Measurements from ENCODE around the gene RAB22A. TPM values are rescaled to one million over a fixed set of nuclear protein-coding genes. Genes with fewer than 3 reads are reported as not detected.

RAB22A gene
- total and polyA plus RNA-seq, 2 donors (not counting 1 experiment from before 2014, with no cell fraction given), result 13.7 to 20.6 TPM

GRCh38 chr20:58328836-58329235, 19.3 kb downstream of the RAB22A start:
- Histone ChIP-seq H4K20me1 (ENCODE audit: control insufficient read depth, extremely low read depth, insufficient read depth, low read length) (no peaks in the 10 kb centered on the region), H3K27ac (ENCODE audit: insufficient read depth, low read length) (no peak overlapping the region), H3K79me2 (ENCODE audit: control insufficient read depth, insufficient read depth, low read length) (peaks cover 59% of the 10 kb centered on the region), H3K9me3 (ENCODE audit: control insufficient read depth, insufficient read depth, low read depth, low read length) (no peaks in the 10 kb centered on the region), H3K27me3 (ENCODE audit: control insufficient read depth, insufficient read depth, low read length) (no peaks in the 10 kb centered on the region), H3K36me3 (ENCODE audit: control insufficient read depth, insufficient read depth, low read length) (no peaks in the 10 kb centered on the region), H2AFZ (ENCODE audit: low read length) (no peak overlapping the region), H3K4me3 (replicated peaks in 1 of 4; ENCODE audit: control extremely low read depth in 1 of 4, insufficient read depth in 1 of 4, low read depth in 3 of 4, low read length in 4 of 4) (no peak overlapping the region), H3K4me2 (ENCODE audit: extremely low read depth, insufficient read depth, low read length) (no peak overlapping the region), H3K9ac (ENCODE audit: insufficient read depth, low read length) (no peak overlapping the region), H3K4me1 (ENCODE audit: control insufficient read depth, extremely low read depth, insufficient read depth, low read length) (peaks cover 3% of the 10 kb centered on the region)
- TF ChIP-seq EZH2 (IDR thresholded peaks at IDR 0.05; ENCODE audit: low read length, missing control alignments) (no peak), CTCF (conservative IDR thresholded peaks at IDR 0.05 in 1 of 2, IDR thresholded peaks at IDR 0.05 in 1 of 2; ENCODE audit: low read depth in 1 of 2, low read length in 2 of 2) (no peak)
- DNase-seq (ENCODE audit: low read depth in 2 of 2), result peak in 1 of 2 donors; percentile 6

DNA sequence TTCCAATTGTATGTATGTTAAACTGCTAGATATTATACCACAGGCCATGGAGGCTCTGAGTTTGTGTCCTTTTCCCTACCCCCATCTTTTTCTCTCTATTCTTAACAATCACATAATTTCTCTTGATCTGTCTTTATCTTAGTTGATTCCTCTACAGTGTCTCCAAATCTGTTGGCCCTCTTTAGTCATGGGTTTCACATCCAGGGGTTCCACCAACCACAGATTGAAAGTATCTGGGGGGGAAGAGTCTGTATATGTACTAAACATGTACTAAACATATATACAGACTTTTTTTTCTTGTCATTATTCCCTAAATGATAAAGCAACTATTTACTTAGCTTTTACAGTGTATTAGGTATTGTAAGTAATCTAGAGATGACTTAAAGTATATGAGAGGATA, 20.2 kb downstream of the RAB22A start:
- Histone ChIP-seq H3K9ac (ENCODE audit: insufficient read depth, low read length) (no peak overlapping the region), H3K4me2 (ENCODE audit: extremely low read depth, insufficient read depth, low read length) (no peak overlapping the region), H3K4me1 (ENCODE audit: control insufficient read depth, extremely low read depth, insufficient read depth, low read length) (peaks cover 3% of the 10 kb centered on the region), H3K79me2 (ENCODE audit: control insufficient read depth, insufficient read depth, low read length) (peaks cover 53% of the 10 kb centered on the region), H2AFZ (ENCODE audit: low read length) (no peak overlapping the region), H3K27ac (ENCODE audit: insufficient read depth, low read length) (no peak overlapping the region), H3K4me3 (replicated peaks in 1 of 4; ENCODE audit: control extremely low read depth in 1 of 4, insufficient read depth in 1 of 4, low read depth in 3 of 4, low read length in 4 of 4) (no peak overlapping the region), H3K27me3 (ENCODE audit: control insufficient read depth, insufficient read depth, low read length) (no peaks in the 10 kb centered on the region), H3K9me3 (ENCODE audit: control insufficient read depth, insufficient read depth, low read depth, low read length) (no peaks in the 10 kb centered on the region), H4K20me1 (ENCODE audit: control insufficient read depth, extremely low read depth, insufficient read depth, low read length) (no peaks in the 10 kb centered on the region), H3K36me3 (ENCODE audit: control insufficient read depth, insufficient read depth, low read length) (no peaks in the 10 kb centered on the region)
- TF ChIP-seq EZH2 (IDR thresholded peaks at IDR 0.05; ENCODE audit: low read length, missing control alignments) (no peak), CTCF (conservative IDR thresholded peaks at IDR 0.05 in 1 of 2, IDR thresholded peaks at IDR 0.05 in 1 of 2; ENCODE audit: low read depth in 1 of 2, low read length in 2 of 2) (no peak)
- DNase-seq (ENCODE audit: low read depth in 2 of 2), result no peak

DNA sequence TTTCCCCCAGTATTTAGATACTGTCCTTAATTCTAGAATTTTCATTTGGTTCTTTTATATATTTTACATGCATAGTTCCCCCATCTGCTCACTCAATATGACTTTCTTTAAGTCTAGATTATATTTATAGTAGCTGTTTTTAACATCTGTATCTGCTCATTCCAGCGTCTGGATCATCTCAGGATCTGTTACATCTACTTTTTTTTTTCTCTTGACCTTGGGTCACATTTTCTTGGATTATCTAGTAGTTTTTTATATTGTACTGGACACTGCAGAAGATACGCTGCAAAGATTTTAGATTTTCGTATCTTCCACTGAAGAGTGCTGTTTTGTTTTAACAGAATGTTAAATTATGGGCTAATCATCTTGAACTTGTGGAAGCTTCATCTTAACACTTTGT, 20.7 kb downstream of the RAB22A start:
- TF ChIP-seq EZH2 (IDR thresholded peaks at IDR 0.05; ENCODE audit: low read length, missing control alignments) (no peak), CTCF (conservative IDR thresholded peaks at IDR 0.05 in 1 of 2, IDR thresholded peaks at IDR 0.05 in 1 of 2; ENCODE audit: low read depth in 1 of 2, low read length in 2 of 2) (no peak)
- H3K9me3 ChIP-seq (ENCODE audit: control insufficient read depth, insufficient read depth, low read depth, low read length), result no peaks in the 10 kb centered on the region
- no peaks in the 10 kb centered on the region for H4K20me1 ChIP-seq (ENCODE audit: control insufficient read depth, extremely low read depth, insufficient read depth, low read length)
- H3K27me3 ChIP-seq (ENCODE audit: control insufficient read depth, insufficient read depth, low read length), result no peaks in the 10 kb centered on the region
- no peaks in the 10 kb centered on the region for H3K36me3 ChIP-seq (ENCODE audit: control insufficient read depth, insufficient read depth, low read length)
- H3K4me1 ChIP-seq (ENCODE audit: control insufficient read depth, extremely low read depth, insufficient read depth, low read length), result peaks cover 3% of the 10 kb centered on the region
- H3K4me2 ChIP-seq (ENCODE audit: extremely low read depth, insufficient read depth, low read length), result no peak overlapping the region
- no peak overlapping the region for H3K4me3 ChIP-seq (replicated peaks in 1 of 4; ENCODE audit: control extremely low read depth in 1 of 4, insufficient read depth in 1 of 4, low read depth in 3 of 4, low read length in 4 of 4)
- H3K79me2 ChIP-seq (ENCODE audit: control insufficient read depth, insufficient read depth, low read length), result peaks cover 57% of the 10 kb centered on the region
- H3K27ac ChIP-seq (ENCODE audit: insufficient read depth, low read length), result no peak overlapping the region
- no peak overlapping the region for H3K9ac ChIP-seq (ENCODE audit: insufficient read depth, low read length)
- H2AFZ ChIP-seq (ENCODE audit: low read length), result no peak overlapping the region
- peak in 1 of 2 donors; percentile 27 for DNase-seq (ENCODE audit: low read depth in 2 of 2)
